Uterus (tissue), 4 donors: ENCODE data around the gene POLA2. TPM values are rescaled to one million over a fixed set of nuclear protein-coding genes. Genes with fewer than 3 reads are reported as not detected.

Experiments
- DNase-seq, 2 donors: peaks; one replicate each; pipeline ENCODE4 v3.0.0-alpha.2; 2019 to 2020
- H3K27ac ChIP-seq, 2 donors: fragments of 200-600 bp; sonication (generic); 1 replicate in 1 of 2; 2 replicates in 1 of 2; pipeline ENCODE4 v1.5.1; 2016 to 2018
- H3K27me3 ChIP-seq, 2 donors: fragments of 200-600 bp; sonication (generic); one replicate each; pipeline ENCODE4 v1.5.1; 2018 to 2019; ENCODE audit warnings: control low read depth in 1 of 2
- H3K36me3 ChIP-seq, 2 donors: fragments of 200-600 bp; sonication (generic); one replicate each; pipeline ENCODE4 v1.5.1; 2019; ENCODE audit warnings: control low read depth in 1 of 2
- H3K4me1 ChIP-seq, 2 donors: fragments of 200-600 bp; sonication (generic); one replicate each; pipeline ENCODE4 v1.5.1; 2018 to 2019; ENCODE audit warnings: control low read depth in 1 of 2
- H3K4me3 ChIP-seq, 2 donors: fragments of 200-600 bp; sonication (generic); 1 replicate in 1 of 2; 2 replicates in 1 of 2; pipeline ENCODE4 v1.5.1; 2018 to 2019; ENCODE audit warnings: mild to moderate bottlenecking in 1 of 2
- H3K9me3 ChIP-seq, 2 donors: fragments of 200-600 bp; sonication (generic); one replicate each; pipeline ENCODE4 v1.5.1; 2019; ENCODE audit warnings: control low read depth in 1 of 2
- CTCF ChIP-seq, 4 experiments: fragments of 200-600 bp in 2 of 4; fragments of 450-650 bp in 2 of 4; sonication (generic) in 2 of 4; IDR thresholded peaks; one replicate each; pipeline ENCODE4 v1.5.1; 2016 to 2019; ENCODE audit warnings: antibody characterized with exemption in 4 of 4, mild to moderate bottlenecking in 2 of 4, moderate library complexity in 1 of 4
- POLR2A ChIP-seq, 2 donors: fragments of 450-650 bp; IDR thresholded peaks; one replicate each; pipeline ENCODE4 v1.6.1; 2016; ENCODE audit warnings: antibody characterized with exemption in 2 of 2, mild to moderate bottlenecking in 1 of 2, moderate library complexity in 1 of 2
- intact Hi-C: fragments of 100-400 bp; cut with DNase I; formaldehyde crosslinking; loops from one replicate; pipeline ENCODE4 v1.15.1; 2023; ENCODE audit warnings: low total_unique reads
- total RNA-seq, 4 donors: library from RNA; depleted of rRNA in 3 of 4; stranded (reverse); fragments of >200 nt in 3 of 4; gene quantifications; one replicate each; pipeline versions ENCODE4 v1.1.0 to v1.2.4, GENCODE V29; 2014 to 2023
- donor health status: DM: yes; HTN: yes; CAD: no.

The POLA2 gene
- 10 to 100 TPM in 2 of 4 donors, 1 to 10 TPM in 2; 3.3 to 13.5 (median 7.6) TPM for total RNA-seq

GRCh38 chr11:65261591-65262380, at the start of gene POLA2:
POLA2 (plus strand) TSS chr11:65261962; CDS start chr11:65262293, 331 bp downstream.
- Histone ChIP-seq H3K4me1 (no peaks in the 10 kb centered on the region), H3K4me3 (peak within 1 kb of the TSS; percentile 54 to 59), H3K27me3 (no peaks in the 10 kb centered on the region), H3K9me3 (no peaks in the 10 kb centered on the region), H3K36me3 (no peaks in the 10 kb centered on the region), H3K27ac (peak within 1 kb of the TSS; percentile 78 to 87)
- no peak for TF ChIP-seq CTCF (IDR thresholded peaks at IDR 0.05)
- peak; percentile 63 to 88 for TF ChIP-seq POLR2A (IDR thresholded peaks at IDR 0.05)
- peak; percentile 95 to 97 for DNase-seq
- intact Hi-C loops, result no loop called here

DNA sequence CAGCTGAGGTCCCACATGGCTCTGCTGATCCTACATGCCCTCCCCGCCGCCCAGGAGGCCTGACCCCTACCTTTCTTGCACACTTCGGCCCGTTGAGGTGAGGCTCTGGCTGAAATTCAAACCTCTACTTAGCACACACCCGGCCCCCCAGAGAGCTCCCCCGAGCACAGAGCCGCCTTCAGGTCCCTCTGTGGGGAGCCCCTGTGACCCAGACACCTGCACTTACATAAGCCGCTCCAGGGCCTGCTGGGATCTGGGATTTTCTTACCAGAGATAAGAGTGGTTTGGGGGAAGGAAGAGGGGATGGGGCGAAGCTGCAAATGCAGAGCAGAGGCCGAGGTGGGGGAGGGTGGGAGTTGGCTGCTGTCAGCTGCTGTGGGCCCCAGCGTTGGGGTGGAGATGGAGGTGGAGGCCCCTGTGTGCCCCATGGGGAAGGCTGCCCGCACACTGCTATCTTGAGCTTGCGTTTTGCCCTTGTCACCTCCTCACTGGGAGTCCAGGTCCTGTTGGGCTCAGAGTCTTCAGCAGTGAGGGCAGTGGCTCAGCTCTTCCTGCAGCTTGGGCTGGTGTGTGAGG, 49.4 kb upstream of the POLA2 start:
- no peak for DNase-seq
- TF ChIP-seq CTCF (IDR thresholded peaks at IDR 0.05) (no peak), POLR2A (IDR thresholded peaks at IDR 0.05) (no peak)
- Histone ChIP-seq H3K4me3 (no peak overlapping the region), H3K4me1 (no peaks in the 10 kb centered on the region), H3K9me3 (no peaks in the 10 kb centered on the region), H3K27me3 (no peaks in the 10 kb centered on the region), H3K27ac (no peak overlapping the region), H3K36me3 (no peaks in the 10 kb centered on the region)
- intact Hi-C loops, result no loop called here

DNA sequence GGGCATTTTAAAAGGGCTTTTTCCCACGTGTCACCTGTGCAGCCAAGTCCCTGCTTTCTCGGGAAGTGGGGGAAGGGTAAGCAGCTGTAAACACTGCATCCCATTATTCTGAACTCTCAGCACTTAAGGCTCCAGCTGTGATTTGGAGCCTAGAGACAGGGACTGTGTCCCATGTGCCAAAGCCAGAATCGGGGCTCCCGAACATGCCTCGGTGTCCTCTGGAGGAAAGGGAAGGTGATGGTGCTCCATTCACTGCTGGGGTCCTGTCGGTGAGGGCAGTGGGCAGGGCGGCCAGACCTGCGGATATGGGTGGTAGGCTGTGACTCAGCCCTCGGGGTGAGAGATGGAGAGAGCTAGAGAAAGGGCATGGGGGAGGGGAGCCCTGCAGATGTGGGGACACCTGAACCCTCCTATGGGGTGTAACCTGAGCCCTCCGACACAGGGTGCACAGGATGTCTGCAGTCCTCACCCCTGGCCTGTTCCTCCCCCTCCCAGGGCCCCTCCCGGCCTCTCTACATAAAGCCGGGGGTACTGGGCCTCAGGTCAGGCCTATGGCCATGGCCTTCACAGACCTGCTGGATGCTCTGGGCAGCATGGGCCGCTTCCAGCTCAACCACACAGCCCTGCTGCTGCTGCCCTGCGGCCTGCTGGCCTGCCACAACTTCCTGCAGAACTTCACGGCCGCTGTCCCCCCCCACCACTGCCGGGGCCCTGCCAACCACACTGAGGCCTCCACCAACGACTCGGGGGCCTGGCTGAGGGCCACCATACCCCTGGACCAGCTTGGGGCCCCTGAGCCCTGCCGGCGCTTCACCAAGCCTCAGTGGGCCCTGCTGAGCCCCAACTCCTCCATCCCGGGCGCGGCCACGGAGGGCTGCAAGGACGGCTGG, 48.2 kb upstream of the POLA2 start:
- Histone ChIP-seq H3K9me3 (no peaks in the 10 kb centered on the region), H3K27ac (no peak overlapping the region), H3K27me3 (no peaks in the 10 kb centered on the region), H3K36me3 (no peaks in the 10 kb centered on the region), H3K4me1 (no peaks in the 10 kb centered on the region), H3K4me3 (no peak overlapping the region)
- TF ChIP-seq CTCF (IDR thresholded peaks at IDR 0.05) (no peak), POLR2A (IDR thresholded peaks at IDR 0.05) (no peak)
- DNase-seq, result no peak
- intact Hi-C loops, result no loop called here

GRCh38 chr11:65214212-65214845, 47.4 kb upstream of the POLA2 start:
- H3K9me3 ChIP-seq, result no peaks in the 10 kb centered on the region
- DNase-seq, result no peak
- intact Hi-C loops, result no loop called here
- H3K27ac ChIP-seq, result no peak overlapping the region
- H3K36me3 ChIP-seq, result no peaks in the 10 kb centered on the region
- H3K4me1 ChIP-seq, result no peaks in the 10 kb centered on the region
- no peak overlapping the region for H3K4me3 ChIP-seq
- TF ChIP-seq CTCF (IDR thresholded peaks at IDR 0.05) (no peak), POLR2A (IDR thresholded peaks at IDR 0.05) (no peak)
- no peaks in the 10 kb centered on the region for H3K27me3 ChIP-seq
